ENCODE results near the gene LRG1. TPM values are rescaled to one million over a fixed set of nuclear protein-coding genes. Genes with fewer than 3 reads are reported as not detected.

Gene LRG1
- total and polyA plus RNA-seq, 10 of the 15 experiments (the other 5 are each of a cell fraction or from before 2014, with no cell fraction given) = 0.29 to 4.7 (median 0.58) TPM

GRCh38 chr19:4513248-4513647 is 26.6 kb downstream of the LRG1 start:
- SMC1A ChIA-PET (ENCODE audit: uncharacterized antibody, unreplicated experiment) = no interaction called here
- Histone ChIP-seq H3K4me1 (ENCODE audit: control insufficient read depth, insufficient read depth, low read length) (no peaks in the 10 kb centered on the region), H3K4me3 (no peak overlapping the region), H3K9me3 (replicated peaks; ENCODE audit: control insufficient read depth, insufficient read depth, low read length) (no peaks in the 10 kb centered on the region), H4K20me1 (ENCODE audit: control insufficient read depth, insufficient read depth) (no peaks in the 10 kb centered on the region), H3K36me3 (ENCODE audit: control insufficient read depth in 2 of 2, insufficient read depth in 2 of 2, low read length in 1 of 2) (no peaks in the 10 kb centered on the region), H3K27ac (ENCODE audit: control insufficient read depth, insufficient read depth) (no peak overlapping the region), H2AFZ (ENCODE audit: control insufficient read depth, low read depth, low read length) (no peak overlapping the region), H3K9ac (ENCODE audit: control insufficient read depth, insufficient read depth, low read length) (no peak overlapping the region), H3K27me3 (replicated peaks in 1 of 2; ENCODE audit: control insufficient read depth in 2 of 2, insufficient read depth in 2 of 2, low read length in 1 of 2) (no peaks in the 10 kb centered on the region), H3K4me2 (ENCODE audit: control insufficient read depth, insufficient read depth) (no peak overlapping the region), H3K79me2 (ENCODE audit: control insufficient read depth, insufficient read depth, low read length) (no peaks in the 10 kb centered on the region)
- CTCF ChIA-PET = no interaction called here
- FAIRE-seq = no peak
- POLR2A ChIA-PET = no interaction called here
- no peak for DNase-seq (ENCODE audit: low read depth, low spot score)
- ATAC-seq = no peak
- BruUV-seq (replicated peaks) = no TSS peak
- in situ Hi-C loops (cut with MboI) = no loop called here
- WGBS (ENCODE audit: insufficient coverage, insufficient replicate concordance, low lambda C conversion rate, missing lambda C conversion rate) = 85% methylated on average over 17 of the region's 17 CpGs
- intact Hi-C loops (cut with micrococcal nuclease; ENCODE audit: unreplicated experiment) = no loop called here
- RAD21 ChIA-PET (ENCODE audit: unreplicated experiment) = no interaction called here
- no peak for TF ChIP-seq ELK1 (IDR thresholded peaks at IDR 0.05; ENCODE audit: low read depth, low read length)
- no peak for TF ChIP-seq BRCA1 (IDR thresholded peaks at IDR 0.05; ENCODE audit: low read depth, low read length)
- TF ChIP-seq IRF5 (IDR thresholded peaks at IDR 0.05; ENCODE audit: borderline replicate concordance) = no peak
- TF ChIP-seq RBBP5 (conservative IDR thresholded peaks at IDR 0.05) = no peak
- no peak for TF ChIP-seq SP1 (IDR thresholded peaks at IDR 0.05; ENCODE audit: low read depth, low read length)
- no peak for TF ChIP-seq RFX5 (IDR thresholded peaks at IDR 0.05; ENCODE audit: low read depth, low read length)
- no peak for TF ChIP-seq BCL11A (IDR thresholded peaks at IDR 0.05; ENCODE audit: low read depth, low read length)
- TF ChIP-seq CREM (IDR thresholded peaks at IDR 0.05; ENCODE audit: low read depth) = no peak
